GM23338 (cell line): ENCODE results near the gene FBXL4. TPM values are rescaled to one million over a fixed set of nuclear protein-coding genes. Genes with fewer than 3 reads are reported as not detected.

Source experiments
- ATAC-seq: fragments of 200-7000 bp; cut with Tn5 transposase; 3 replicates; pipeline ENCODE4 v1.9.1; 2020
- DNase-seq: peaks from one replicate; pipeline ENCODE4 v3.0.0-alpha.2; 2015; ENCODE audit warnings: low spot score
- H2AFZ ChIP-seq: fragments of 200-600 bp; sonication (generic); 2 replicates; pipeline ENCODE4 v1.8.0; 2016; ENCODE audit warnings: antibody characterized with exemption, mild to moderate bottlenecking, moderate library complexity
- H3F3A ChIP-seq: fragments of 200-600 bp; sonication (generic); replicated peaks from 2 replicates; pipeline ENCODE4 v1.8.0; 2017; ENCODE audit warnings: antibody characterized with exemption, mixed run types, low read depth
- H3K27ac ChIP-seq: fragments of 200-600 bp; sonication (generic); 2 replicates; pipeline ENCODE4 v1.6.1; 2016; ENCODE audit warnings: low read depth
- H3K27me3 ChIP-seq: fragments of 200-600 bp; sonication (generic); 2 replicates; pipeline ENCODE4 v1.8.0; 2016; ENCODE audit warnings: mild to moderate bottlenecking, mixed run types, moderate library complexity; ENCODE audit not compliant: insufficient read depth
- H3K36me3 ChIP-seq: fragments of 200-600 bp; sonication (generic); 2 replicates; pipeline ENCODE4 v1.8.0; 2016; ENCODE audit warnings: mild to moderate bottlenecking; ENCODE audit not compliant: insufficient read depth
- H3K4me1 ChIP-seq: fragments of 200-600 bp; sonication (generic); 2 replicates; pipeline ENCODE4 v1.8.0; 2016; ENCODE audit warnings: mild to moderate bottlenecking, moderate library complexity; ENCODE audit not compliant: insufficient read depth
- H3K4me2 ChIP-seq: fragments of 200-600 bp; sonication (generic); 2 replicates; pipeline ENCODE4 v1.7.1; 2017; ENCODE audit warnings: mixed run types
- H3K4me3 ChIP-seq: fragments of 200-600 bp; sonication (generic); 2 replicates; pipeline ENCODE4 v1.6.1; 2016; ENCODE audit warnings: mixed run types
- H3K79me2 ChIP-seq: fragments of 200-600 bp; sonication (generic); replicated peaks from 2 replicates; pipeline ENCODE4 v1.8.0; 2017; ENCODE audit warnings: mild to moderate bottlenecking; ENCODE audit not compliant: insufficient read depth
- H3K9me2 ChIP-seq: fragments of 200-600 bp; sonication (generic); 2 replicates; pipeline ENCODE4 v1.8.0; 2017; ENCODE audit not compliant: insufficient read depth
- H4K20me1 ChIP-seq: fragments of 200-600 bp; sonication (generic); replicated peaks from 2 replicates; pipeline ENCODE4 v1.8.0; 2017; ENCODE audit warnings: mild to moderate bottlenecking; ENCODE audit not compliant: insufficient read depth
- H3K27ac Mint-ChIP-seq: 2 replicates; pipeline ENCODE4 v1.8.0; 2020; ENCODE audit warnings: inconsistent platforms, mild to moderate bottlenecking, moderate library complexity, mixed read lengths
- H3K27me3 Mint-ChIP-seq: 3 replicates; pipeline ENCODE4 v1.8.0; 2022; ENCODE audit warnings: low read depth, mild to moderate bottlenecking, moderate library complexity, mixed read lengths, inconsistent platforms; ENCODE audit not compliant: insufficient read depth, poor library complexity
- H3K36me3 Mint-ChIP-seq: 3 replicates; pipeline ENCODE4 v1.8.0; 2021; ENCODE audit warnings: low read depth, mild to moderate bottlenecking, inconsistent platforms, moderate library complexity, mixed read lengths
- H3K4me1 Mint-ChIP-seq: 3 replicates; pipeline ENCODE4 v1.8.0; 2020; ENCODE audit warnings: mild to moderate bottlenecking, inconsistent platforms, mixed read lengths
- H3K4me3 Mint-ChIP-seq: 3 replicates; pipeline ENCODE4 v1.8.0; 2021; ENCODE audit warnings: moderate library complexity, mild to moderate bottlenecking, inconsistent platforms, mixed read lengths
- H3K9me3 Mint-ChIP-seq: 3 replicates; pipeline ENCODE4 v1.8.0; 2020; ENCODE audit warnings: moderate library complexity, mild to moderate bottlenecking, inconsistent platforms, mixed read lengths
- EZH2 ChIP-seq: fragments of 200-600 bp; sonication (generic); IDR thresholded peaks from one replicate; pipeline ENCODE4 v1.8.0; 2017; ENCODE audit warnings: antibody characterized with exemption, mild to moderate bottlenecking, low read depth; ENCODE audit not compliant: unreplicated experiment
- EZH2phosphoT487 ChIP-seq: fragments of 200-600 bp; sonication (generic); IDR thresholded peaks from one replicate; pipeline ENCODE4 v1.8.1; 2018; ENCODE audit warnings: antibody characterized with exemption; ENCODE audit not compliant: unreplicated experiment
- JUNB ChIP-seq: IDR thresholded peaks from one replicate; pipeline ENCODE4 v1.6.1; 2016; ENCODE audit warnings: antibody characterized with exemption; ENCODE audit not compliant: unreplicated experiment
- NANOG ChIP-seq: IDR thresholded peaks from 2 replicates; pipeline ENCODE4 v1.6.1; 2016; ENCODE audit warnings: antibody characterized with exemption, borderline replicate concordance
- POLR2AphosphoS5 ChIP-seq: IDR thresholded peaks from 2 replicates; pipeline ENCODE4 v1.6.1; 2016; ENCODE audit warnings: antibody characterized with exemption, low read depth
- STAT1 ChIP-seq: IDR thresholded peaks from one replicate; pipeline ENCODE4 v1.6.1; 2016; ENCODE audit warnings: antibody characterized with exemption; ENCODE audit not compliant: unreplicated experiment
- ZNF331 ChIP-seq: fragments of 250-450 bp; sonication (Bioruptor Pico); IDR thresholded peaks from 2 replicates; pipeline ENCODE4 v1.5.0; 2020; ENCODE audit warnings: low read depth, mild to moderate bottlenecking, moderate library complexity
- polyA plus RNA-seq: library from polyadenylated mRNA; unstranded; fragments of >200 nt; fragmentation: Nextera tagmentation; extraction: Ambion mirVana; gene quantifications from 2 replicates; pipeline ENCODE4 v1.2.1, GENCODE V29; 2016
- total RNA-seq: library from RNA; depleted of rRNA; stranded (reverse); fragments of >200 nt; shearing (Covaris generic); gene quantifications from 2 replicates; pipeline ENCODE4 v1.2.3, GENCODE V29; 2014
- TF ChIP-seq, protein P1 (sequence below): IDR thresholded peaks from 2 replicates; pipeline ENCODE4 v1.6.1; 2016; ENCODE audit warnings: antibody characterized with exemption
- TF ChIP-seq, protein P2 (sequence below), 2 experiments: fragments of 200-600 bp in 1 of 2; sonication (generic) in 1 of 2; conservative IDR thresholded peaks; 2 replicates each; pipeline versions ENCODE4 v1.5.1 to v1.6.1; 2016 to 2017; ENCODE audit warnings: antibody characterized with exemption in 2 of 2, low read depth in 2 of 2, mild to moderate bottlenecking in 2 of 2, moderate library complexity in 1 of 2
- TF ChIP-seq, protein P3 (sequence below): IDR thresholded peaks from one replicate; pipeline ENCODE4 v1.6.1; 2018; ENCODE audit warnings: antibody characterized with exemption; ENCODE audit not compliant: unreplicated experiment

FBXL4 gene
- total and polyA plus RNA-seq, 2 experiments from 2014 or later, result 8.5 to 23.4 TPM

DNA sequence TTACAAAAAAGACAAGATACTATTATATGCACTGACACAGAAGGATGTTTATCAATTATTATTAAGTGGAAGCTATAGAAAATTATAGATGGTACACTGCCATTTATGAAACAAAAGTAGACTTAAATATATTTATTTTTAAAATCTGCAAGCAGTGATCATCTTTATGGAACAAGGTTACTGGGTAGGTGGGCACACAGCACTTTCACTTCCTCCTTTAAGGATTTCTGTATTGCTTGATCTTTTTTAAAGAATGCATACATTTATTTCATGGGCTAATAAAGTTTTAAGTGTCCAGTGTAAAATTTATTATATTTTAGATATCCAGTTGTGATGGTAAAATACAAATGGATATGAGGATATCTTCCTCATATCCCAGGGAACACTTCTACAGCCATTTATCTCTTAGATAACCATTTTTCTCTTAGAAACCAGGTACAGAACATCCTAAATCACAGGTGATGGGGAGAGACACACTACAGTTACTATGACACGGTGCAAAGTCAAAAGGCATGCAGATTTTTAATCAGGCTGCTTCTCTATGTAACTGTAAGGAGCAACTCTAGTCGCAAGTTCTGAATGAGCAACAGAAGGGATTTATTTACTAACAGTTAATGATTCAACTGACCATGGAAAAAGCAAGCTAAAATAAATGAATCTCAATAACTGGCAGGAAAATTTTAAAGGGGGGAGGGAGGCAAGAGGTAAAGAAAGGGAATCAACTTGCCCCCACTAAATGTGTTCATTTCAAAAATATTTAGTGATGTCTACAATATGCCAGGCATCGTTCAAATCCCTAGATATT is 2.2 kb downstream of the FBXL4 start (continued):
- TF ChIP-seq, protein P1, sequence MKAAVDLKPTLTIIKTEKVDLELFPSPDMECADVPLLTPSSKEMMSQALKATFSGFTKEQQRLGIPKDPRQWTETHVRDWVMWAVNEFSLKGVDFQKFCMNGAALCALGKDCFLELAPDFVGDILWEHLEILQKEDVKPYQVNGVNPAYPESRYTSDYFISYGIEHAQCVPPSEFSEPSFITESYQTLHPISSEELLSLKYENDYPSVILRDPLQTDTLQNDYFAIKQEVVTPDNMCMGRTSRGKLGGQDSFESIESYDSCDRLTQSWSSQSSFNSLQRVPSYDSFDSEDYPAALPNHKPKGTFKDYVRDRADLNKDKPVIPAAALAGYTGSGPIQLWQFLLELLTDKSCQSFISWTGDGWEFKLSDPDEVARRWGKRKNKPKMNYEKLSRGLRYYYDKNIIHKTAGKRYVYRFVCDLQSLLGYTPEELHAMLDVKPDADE, result no peak
- TF ChIP-seq POLR2AphosphoS5 (no peak), NANOG (no peak), JUNB (no peak), ZNF331 (no peak), STAT1 (no peak)
- TF ChIP-seq, protein P2, sequence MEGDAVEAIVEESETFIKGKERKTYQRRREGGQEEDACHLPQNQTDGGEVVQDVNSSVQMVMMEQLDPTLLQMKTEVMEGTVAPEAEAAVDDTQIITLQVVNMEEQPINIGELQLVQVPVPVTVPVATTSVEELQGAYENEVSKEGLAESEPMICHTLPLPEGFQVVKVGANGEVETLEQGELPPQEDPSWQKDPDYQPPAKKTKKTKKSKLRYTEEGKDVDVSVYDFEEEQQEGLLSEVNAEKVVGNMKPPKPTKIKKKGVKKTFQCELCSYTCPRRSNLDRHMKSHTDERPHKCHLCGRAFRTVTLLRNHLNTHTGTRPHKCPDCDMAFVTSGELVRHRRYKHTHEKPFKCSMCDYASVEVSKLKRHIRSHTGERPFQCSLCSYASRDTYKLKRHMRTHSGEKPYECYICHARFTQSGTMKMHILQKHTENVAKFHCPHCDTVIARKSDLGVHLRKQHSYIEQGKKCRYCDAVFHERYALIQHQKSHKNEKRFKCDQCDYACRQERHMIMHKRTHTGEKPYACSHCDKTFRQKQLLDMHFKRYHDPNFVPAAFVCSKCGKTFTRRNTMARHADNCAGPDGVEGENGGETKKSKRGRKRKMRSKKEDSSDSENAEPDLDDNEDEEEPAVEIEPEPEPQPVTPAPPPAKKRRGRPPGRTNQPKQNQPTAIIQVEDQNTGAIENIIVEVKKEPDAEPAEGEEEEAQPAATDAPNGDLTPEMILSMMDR (conservative IDR thresholded peaks at IDR 0.05; ENCODE audit: low read depth in 2 of 2), result no peak
- TF ChIP-seq, protein P3, sequence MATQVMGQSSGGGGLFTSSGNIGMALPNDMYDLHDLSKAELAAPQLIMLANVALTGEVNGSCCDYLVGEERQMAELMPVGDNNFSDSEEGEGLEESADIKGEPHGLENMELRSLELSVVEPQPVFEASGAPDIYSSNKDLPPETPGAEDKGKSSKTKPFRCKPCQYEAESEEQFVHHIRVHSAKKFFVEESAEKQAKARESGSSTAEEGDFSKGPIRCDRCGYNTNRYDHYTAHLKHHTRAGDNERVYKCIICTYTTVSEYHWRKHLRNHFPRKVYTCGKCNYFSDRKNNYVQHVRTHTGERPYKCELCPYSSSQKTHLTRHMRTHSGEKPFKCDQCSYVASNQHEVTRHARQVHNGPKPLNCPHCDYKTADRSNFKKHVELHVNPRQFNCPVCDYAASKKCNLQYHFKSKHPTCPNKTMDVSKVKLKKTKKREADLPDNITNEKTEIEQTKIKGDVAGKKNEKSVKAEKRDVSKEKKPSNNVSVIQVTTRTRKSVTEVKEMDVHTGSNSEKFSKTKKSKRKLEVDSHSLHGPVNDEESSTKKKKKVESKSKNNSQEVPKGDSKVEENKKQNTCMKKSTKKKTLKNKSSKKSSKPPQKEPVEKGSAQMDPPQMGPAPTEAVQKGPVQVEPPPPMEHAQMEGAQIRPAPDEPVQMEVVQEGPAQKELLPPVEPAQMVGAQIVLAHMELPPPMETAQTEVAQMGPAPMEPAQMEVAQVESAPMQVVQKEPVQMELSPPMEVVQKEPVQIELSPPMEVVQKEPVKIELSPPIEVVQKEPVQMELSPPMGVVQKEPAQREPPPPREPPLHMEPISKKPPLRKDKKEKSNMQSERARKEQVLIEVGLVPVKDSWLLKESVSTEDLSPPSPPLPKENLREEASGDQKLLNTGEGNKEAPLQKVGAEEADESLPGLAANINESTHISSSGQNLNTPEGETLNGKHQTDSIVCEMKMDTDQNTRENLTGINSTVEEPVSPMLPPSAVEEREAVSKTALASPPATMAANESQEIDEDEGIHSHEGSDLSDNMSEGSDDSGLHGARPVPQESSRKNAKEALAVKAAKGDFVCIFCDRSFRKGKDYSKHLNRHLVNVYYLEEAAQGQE, result no peak

DNA sequence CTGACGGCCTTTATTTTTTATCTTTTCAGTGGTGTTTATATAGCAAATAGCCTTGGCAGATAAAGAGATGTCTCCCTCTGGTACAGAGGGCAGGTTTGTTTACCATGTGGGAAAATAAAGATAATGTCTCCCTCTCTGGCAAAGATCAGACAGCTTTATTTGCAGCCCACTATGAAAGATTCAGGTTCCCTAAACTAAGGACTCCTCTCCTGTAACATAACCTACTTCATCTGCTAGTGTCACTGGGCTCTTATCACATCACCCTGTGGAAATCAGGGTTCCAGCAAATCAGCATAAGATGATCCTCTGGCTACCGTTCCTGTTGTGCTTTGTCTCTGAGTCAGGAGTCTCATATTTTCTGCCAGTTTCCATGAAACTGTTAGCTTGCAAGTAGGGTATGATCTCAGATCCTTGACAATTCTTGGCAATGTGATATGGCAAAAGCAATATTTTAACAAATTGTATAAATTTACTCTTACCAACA is 3.1 kb downstream of the FBXL4 start:
- Mint-ChIP-seq H3K27ac (no peak overlapping the region), H3K4me1 (peaks cover 14% of the 10 kb centered on the region), H3K27me3 (peaks cover 5% of the 10 kb centered on the region)

More for the DNA sequence above, 3.1 kb downstream of the FBXL4 start:
- Histone ChIP-seq H3K9me2 (no peaks in the 10 kb centered on the region), H3K4me3 (no peak overlapping the region), H4K20me1 (no peaks in the 10 kb centered on the region), H3K4me2 (no peak overlapping the region), H3K27me3 (no peaks in the 10 kb centered on the region), H3K27ac (no peak overlapping the region), H3K79me2 (peaks cover 71% of the 10 kb centered on the region), H3K36me3 (no peaks in the 10 kb centered on the region), H2AFZ (no peak overlapping the region), H3F3A (no peaks in the 10 kb centered on the region), H3K4me1 (peaks cover 13% of the 10 kb centered on the region)
- no peak for TF ChIP-seq EZH2phosphoT487
- TF ChIP-seq, protein P2 (conservative IDR thresholded peaks at IDR 0.05; ENCODE audit: low read depth in 2 of 2), result no peak
- no peak for TF ChIP-seq STAT1
- TF ChIP-seq EZH2, result no peak
- Mint-ChIP-seq H3K36me3 (peaks cover 38% of the 10 kb centered on the region), H3K4me3 (no peak overlapping the region), H3K9me3 (peaks cover 27% of the 10 kb centered on the region)
- DNase-seq (no peak), ATAC-seq (no peak)
